Measurements from ENCODE around the gene NLRP3. TPM values are rescaled to one million over a fixed set of nuclear protein-coding genes. Genes with fewer than 3 reads are reported as not detected.

The NLRP3 gene
- total RNA-seq, 1 experiment from 2014 or later: not detected

- Histone ChIP-seq H4K20me1 (ENCODE audit: insufficient read depth) (no peaks in the 10 kb centered on the region), H3K4me1 (replicated peaks; ENCODE audit: insufficient read depth) (no peaks in the 10 kb centered on the region), H2AFZ (no peak overlapping the region), H3K79me2 (ENCODE audit: low read depth) (no peaks in the 10 kb centered on the region), H3K36me3 (ENCODE audit: low read depth) (no peaks in the 10 kb centered on the region), H3K27ac (no peak overlapping the region), H3K4me3 (no peak overlapping the region), H3K27me3 (ENCODE audit: insufficient read depth, low read depth) (no peaks in the 10 kb centered on the region), H3F3A (ENCODE audit: insufficient read depth, low read depth) (no peaks in the 10 kb centered on the region), H3K9me2 (ENCODE audit: insufficient read depth) (no peaks in the 10 kb centered on the region), H3K4me2 (no peak overlapping the region), H3K9me3 (ENCODE audit: insufficient read depth, low read depth) (no peaks in the 10 kb centered on the region)
- no TSS peak for BruUV-seq (replicated peaks)
- no peak for DNase-seq
- ChIA-PET POLR2A (ENCODE audit: unreplicated experiment) (no interaction called here), CTCF (no interaction called here)
- TF ChIP-seq CTCF (conservative IDR thresholded peaks at IDR 0.05) (no peak), EZH2 (IDR thresholded peaks at IDR 0.05; ENCODE audit: low read depth) (no peak)
- intact Hi-C loops (cut with micrococcal nuclease; ENCODE audit: unreplicated experiment): no loop called here
These were observed 28.4 kb upstream of the NLRP3 start for GRCh38 chr1:247387565-247387964.

- no peak overlapping the region for H2AFZ ChIP-seq
- no peaks in the 10 kb centered on the region for H3K79me2 ChIP-seq (ENCODE audit: low read depth)
- peak overlapping the region; percentile 44; the same call in 1 of the 2 replicates for H3K4me2 ChIP-seq
- intact Hi-C loops (cut with micrococcal nuclease; ENCODE audit: unreplicated experiment): loop anchor here (1.0 to 5.0 kb wide), 3 partner anchors 59 to 187 kb away; no protein-coding TSS in a partner anchor
- H3K27ac ChIP-seq: no peak overlapping the region
- no peak overlapping the region for H3K4me3 ChIP-seq
- ChIA-PET CTCF (interaction anchor here (0.6 to 0.9 kb wide), 6 partner anchors 18 to 748 kb away, joined by 3 to 9 read pairs (median 4); no protein-coding TSS in a partner anchor), POLR2A (ENCODE audit: unreplicated experiment) (interaction anchor here (0.6 kb wide), 1 partner anchor 56 kb away, joined by 4 read pairs; no protein-coding TSS in a partner anchor)
- H3F3A ChIP-seq (ENCODE audit: insufficient read depth, low read depth): no peaks in the 10 kb centered on the region
- H3K36me3 ChIP-seq (ENCODE audit: low read depth): no peaks in the 10 kb centered on the region
- BruUV-seq (replicated peaks): no TSS peak
- no peaks in the 10 kb centered on the region for H3K9me2 ChIP-seq (ENCODE audit: insufficient read depth)
- H4K20me1 ChIP-seq (ENCODE audit: insufficient read depth): no peaks in the 10 kb centered on the region
- H3K27me3 ChIP-seq (ENCODE audit: insufficient read depth, low read depth): no peaks in the 10 kb centered on the region
- no peaks in the 10 kb centered on the region for H3K9me3 ChIP-seq (ENCODE audit: insufficient read depth, low read depth)
- peak; percentile 44 to 75 for DNase-seq
- H3K4me1 ChIP-seq (replicated peaks; ENCODE audit: insufficient read depth): no peaks in the 10 kb centered on the region
- TF ChIP-seq EZH2 (IDR thresholded peaks at IDR 0.05; ENCODE audit: low read depth) (no peak), CTCF (conservative IDR thresholded peaks at IDR 0.05) (peak; percentile 79)
These were observed 25.7 kb upstream of the NLRP3 start for GRCh38 chr1:247390116-247390791.

GRCh38 chr1:247390996-247391395, 25.0 kb upstream of the NLRP3 start:
- Histone ChIP-seq H3F3A (ENCODE audit: insufficient read depth, low read depth) (no peaks in the 10 kb centered on the region), H3K27me3 (ENCODE audit: insufficient read depth, low read depth) (no peaks in the 10 kb centered on the region), H3K4me1 (replicated peaks; ENCODE audit: insufficient read depth) (no peaks in the 10 kb centered on the region), H3K9me2 (ENCODE audit: insufficient read depth) (no peaks in the 10 kb centered on the region), H2AFZ (no peak overlapping the region), H3K4me2 (no peak overlapping the region), H3K27ac (no peak overlapping the region), H4K20me1 (ENCODE audit: insufficient read depth) (no peaks in the 10 kb centered on the region), H3K36me3 (ENCODE audit: low read depth) (no peaks in the 10 kb centered on the region), H3K4me3 (no peak overlapping the region), H3K79me2 (ENCODE audit: low read depth) (no peaks in the 10 kb centered on the region), H3K9me3 (ENCODE audit: insufficient read depth, low read depth) (no peaks in the 10 kb centered on the region)
- CTCF ChIA-PET: interaction anchor here (0.6 to 0.7 kb wide), 3 partner anchors 23 to 96 kb away, joined by 3 to 9 read pairs (median 3); no protein-coding TSS in a partner anchor
- BruUV-seq (replicated peaks): no TSS peak
- no peak for TF ChIP-seq EZH2 (IDR thresholded peaks at IDR 0.05; ENCODE audit: low read depth)
- no peak for TF ChIP-seq CTCF (conservative IDR thresholded peaks at IDR 0.05)
- no peak for DNase-seq
- POLR2A ChIA-PET (ENCODE audit: unreplicated experiment): no interaction called here
- intact Hi-C loops (cut with micrococcal nuclease; ENCODE audit: unreplicated experiment): loop anchor here (1.0 to 5.0 kb wide), 3 partner anchors 58 to 186 kb away; no protein-coding TSS in a partner anchor
